Neural cell (in vitro differentiated cells): ENCODE results near the gene HDAC4. TPM values are rescaled to one million over a fixed set of nuclear protein-coding genes. Genes with fewer than 3 reads are reported as not detected.

Experiments used
- H2AFZ ChIP-seq: fragments of 200-600, 300-800 bp; sonication (generic), shearing (Covaris generic); 2 replicates; pipeline ENCODE4 v1.6.0; 2014; ENCODE audit warnings: low read depth, mild to moderate bottlenecking, antibody characterized with exemption, low read length, moderate library complexity
- H3F3A ChIP-seq: fragments of 200-600 bp; shearing (Covaris generic); 2 replicates; pipeline ENCODE4 v1.6.1; 2016; ENCODE audit warnings: mild to moderate bottlenecking, moderate library complexity, mixed read lengths, antibody characterized with exemption, low read length; ENCODE audit not compliant: insufficient read depth, poor library complexity, severe bottlenecking
- H3K27ac ChIP-seq: fragments of 200-600, 300-800 bp; sonication (generic), shearing (Covaris generic); 2 replicates; pipeline ENCODE4 v1.5.1; 2014; ENCODE audit warnings: mild to moderate bottlenecking, low read length, moderate library complexity
- H3K27me3 ChIP-seq: fragments of 300-800, 200-600 bp; sonication (generic), shearing (Covaris generic); 2 replicates; pipeline ENCODE4 v1.6.0; 2014; ENCODE audit warnings: mild to moderate bottlenecking, low read depth, low read length, moderate library complexity; ENCODE audit not compliant: insufficient read depth
- H3K36me3 ChIP-seq: fragments of 300-800, 200-600 bp; sonication (generic), shearing (Covaris generic); 2 replicates; pipeline ENCODE4 v1.5.1; 2014; ENCODE audit warnings: mild to moderate bottlenecking, antibody characterized with exemption, low read length, moderate library complexity; ENCODE audit not compliant: insufficient read depth
- H3K4me2 ChIP-seq: fragments of 300-800, 200-600 bp; sonication (generic), shearing (Covaris generic); 2 replicates; pipeline ENCODE4 v1.6.0; 2014; ENCODE audit warnings: mild to moderate bottlenecking, low read length
- H3K4me3 ChIP-seq: fragments of 300-800, 200-600 bp; sonication (generic), shearing (Covaris generic); 2 replicates; pipeline ENCODE4 v1.5.1; 2014; ENCODE audit warnings: mild to moderate bottlenecking, low read length, moderate library complexity
- H3K79me2 ChIP-seq: fragments of 200-600 bp; shearing (Covaris generic); replicated peaks from 2 replicates; pipeline ENCODE4 v1.6.0; 2014; ENCODE audit warnings: mild to moderate bottlenecking, low read length, moderate library complexity; ENCODE audit not compliant: insufficient read depth
- H3K9ac ChIP-seq: fragments of 300-800, 200-600 bp; sonication (generic), shearing (Covaris generic); 2 replicates; pipeline ENCODE4 v1.6.1; 2016; ENCODE audit warnings: mild to moderate bottlenecking, low read length, mixed read lengths
- H3K9me2 ChIP-seq: fragments of 200-600 bp; shearing (Covaris generic); 2 replicates; pipeline ENCODE4 v1.6.1; 2016; ENCODE audit warnings: mild to moderate bottlenecking, low read length, mixed read lengths; ENCODE audit not compliant: insufficient read depth
- H3K9me3 ChIP-seq: fragments of 200-600, 300-800 bp; sonication (generic), shearing (Covaris generic); 2 replicates; pipeline ENCODE4 v1.6.1; 2016; ENCODE audit warnings: mild to moderate bottlenecking, mixed run types, low read length, moderate library complexity, mixed read lengths
- H4K20me1 ChIP-seq: fragments of 200-600 bp; shearing (Covaris generic); 2 replicates; pipeline ENCODE4 v1.6.1; 2016; ENCODE audit warnings: mild to moderate bottlenecking, mixed run types; ENCODE audit not compliant: insufficient read depth
- CTCF ChIP-seq: fragments of 450-650 bp; IDR thresholded peaks from 2 replicates; pipeline ENCODE4 v1.5.1; 2014; ENCODE audit warnings: antibody characterized with exemption, mild to moderate bottlenecking, moderate library complexity; ENCODE audit not compliant: poor library complexity, severe bottlenecking
- EZH2 ChIP-seq: fragments of 200-600, 300-800 bp; shearing (Covaris generic), sonication (generic); IDR thresholded peaks from 2 replicates; pipeline ENCODE4 v1.6.1; 2014; ENCODE audit warnings: antibody characterized with exemption, low read length, borderline replicate concordance, mild to moderate bottlenecking; ENCODE audit not compliant: insufficient read depth, poor library complexity, severe bottlenecking
- POLR2AphosphoS5 ChIP-seq: IDR thresholded peaks from 2 replicates; pipeline ENCODE4 v1.6.1; 2012
- REST ChIP-seq: IDR thresholded peaks from 2 replicates; pipeline ENCODE4 v1.6.1; 2012; ENCODE audit warnings: borderline replicate concordance
- SMC3 ChIP-seq: fragments of 450-650 bp; conservative IDR thresholded peaks from 2 replicates; pipeline ENCODE4 v1.6.1; 2014; ENCODE audit warnings: antibody characterized with exemption, mild to moderate bottlenecking, moderate library complexity; ENCODE audit not compliant: poor library complexity
- TAF1 ChIP-seq: IDR thresholded peaks from 2 replicates; pipeline ENCODE4 v1.6.1; 2012; ENCODE audit warnings: low read depth
- polyA plus RNA-seq: library from polyadenylated mRNA; depleted of rRNA; stranded (reverse); fragments of >200 nt; gene quantifications from 2 replicates; pipeline ENCODE4 v1.2.3, GENCODE V29; 2014

HDAC4 gene
- polyA plus RNA-seq, 1 donor from 2014 or later = 3.4 TPM

- H3K4me2 ChIP-seq = no peak overlapping the region
- no peak overlapping the region for H3K9ac ChIP-seq
- H2AFZ ChIP-seq = no peak overlapping the region
- H3K4me3 ChIP-seq = no peak overlapping the region
- H3K79me2 ChIP-seq = no peaks in the 10 kb centered on the region
- H3F3A ChIP-seq = no peaks in the 10 kb centered on the region
- no peak overlapping the region for H3K27ac ChIP-seq
- H3K27me3 ChIP-seq = no peaks in the 10 kb centered on the region
- no peaks in the 10 kb centered on the region for H3K9me2 ChIP-seq
- H3K9me3 ChIP-seq = no peaks in the 10 kb centered on the region
- no peaks in the 10 kb centered on the region for H4K20me1 ChIP-seq
- TF ChIP-seq REST (no peak), POLR2AphosphoS5 (no peak), EZH2 (no peak), SMC3 (no peak), CTCF (no peak), TAF1 (no peak)
- H3K36me3 ChIP-seq = no peaks in the 10 kb centered on the region
These were observed 21.7 kb downstream of the HDAC4 start for GRCh38 chr2:239378918-239379640.

GRCh38 chr2:239378021-239378917, 22.6 kb downstream of the HDAC4 start:
- Histone ChIP-seq H3K27ac (no peak overlapping the region), H4K20me1 (no peaks in the 10 kb centered on the region)

More at GRCh38 chr2:239378021-239378917, 22.6 kb downstream of the HDAC4 start:
- H3K9ac ChIP-seq = no peak overlapping the region
- no peak overlapping the region for H3K4me2 ChIP-seq
- H3K27me3 ChIP-seq = no peaks in the 10 kb centered on the region
- H2AFZ ChIP-seq = no peak overlapping the region
- H3K9me3 ChIP-seq = no peaks in the 10 kb centered on the region
- no peak for TF ChIP-seq REST
- no peak for TF ChIP-seq POLR2AphosphoS5
- TF ChIP-seq CTCF = no peak
- no peaks in the 10 kb centered on the region for H3F3A ChIP-seq
- H3K4me3 ChIP-seq = no peak overlapping the region
- no peaks in the 10 kb centered on the region for H3K79me2 ChIP-seq
- no peaks in the 10 kb centered on the region for H3K36me3 ChIP-seq
- no peaks in the 10 kb centered on the region for H3K9me2 ChIP-seq
